ELF-1 (cell line): ENCODE measurements around the gene ALS2.

Source experiments
- DNase-seq: peaks from one replicate; pipeline ENCODE4 v3.0.0-alpha.2; 2016; ENCODE audit warnings: low read depth, low spot score

The ALS2 gene

GRCh38 chr2:201758234-201758633 lies 22.5 kb downstream of the ALS2 start:
- DNase-seq, result no peak

- no peak for DNase-seq
Observed at GRCh38 chr2:201754717-201755415, 25.9 kb downstream of the ALS2 start.

GRCh38 chr2:201751566-201751965 lies 29.2 kb downstream of the ALS2 start:
- no peak for DNase-seq

GRCh38 chr2:201746551-201746950 lies 34.2 kb downstream of the ALS2 start:
- no peak for DNase-seq

GRCh38 chr2:201735486-201735885 lies 45.2 kb downstream of the ALS2 start:
- DNase-seq, result no peak

GRCh38 chr2:201734111-201734510 lies 46.6 kb downstream of the ALS2 start:
- no peak for DNase-seq

GRCh38 chr2:201733544-201733943 lies 47.2 kb downstream of the ALS2 start:
- no peak for DNase-seq

GRCh38 chr2:201730651-201731285 lies 50.0 kb downstream of the ALS2 start:
- no peak for DNase-seq

- no peak for DNase-seq
Observed at GRCh38 chr2:201715459-201715858, 65.3 kb downstream of the ALS2 start.

GRCh38 chr2:201712726-201713125 lies 68.0 kb downstream of the ALS2 start:
- DNase-seq, result no peak

- no peak for DNase-seq
Observed at GRCh38 chr2:201709747-201710146, 71.0 kb downstream of the ALS2 start.

GRCh38 chr2:201709049-201709448 lies 71.7 kb downstream of the ALS2 start:
- DNase-seq, result no peak

GRCh38 chr2:201707753-201708152 lies 73.0 kb downstream of the ALS2 start:
- DNase-seq, result no peak

GRCh38 chr2:201707142-201707541 lies 73.6 kb downstream of the ALS2 start:
- DNase-seq, result no peak

GRCh38 chr2:201704536-201704935 lies 76.2 kb downstream of the ALS2 start:
- no peak for DNase-seq

- no peak for DNase-seq
Observed at GRCh38 chr2:201701646-201702045, 79.1 kb downstream of the ALS2 start.

- DNase-seq, result no peak
Observed at GRCh38 chr2:201699416-201699815, 81.3 kb downstream of the ALS2 start.

- DNase-seq, result no peak
Observed at GRCh38 chr2:201698588-201699226, 82.0 kb downstream of the ALS2 start, which contains the start of gene MPP4. MPP4 (minus strand) TSS chr2:201698644; CDS start chr2:201693954, 4,690 bp downstream.

GRCh38 chr2:201697899-201698298 lies 82.8 kb downstream of the ALS2 start:
- DNase-seq, result no peak

GRCh38 chr2:201696151-201696659 lies 84.5 kb downstream of the ALS2 start:
- DNase-seq, result no peak

- no peak for DNase-seq
Observed at GRCh38 chr2:201685156-201685555, 95.6 kb downstream of the ALS2 start.

- DNase-seq, result peak; percentile 72
Observed at GRCh38 chr2:201680743-201681142, 100.0 kb downstream of the ALS2 start.

- no peak for DNase-seq
Observed at GRCh38 chr2:201678401-201678800, 102.3 kb downstream of the ALS2 start.
